Measurements from ENCODE around the gene PHTF2. TPM values are rescaled to one million over a fixed set of nuclear protein-coding genes. Genes with fewer than 3 reads are reported as not detected.

Gene PHTF2
- total RNA-seq, 1 donor from 2014 or later = 38.6 TPM

GRCh38 chr7:77838929-77839491 is 40.4 kb downstream of the PHTF2 start:
- Histone ChIP-seq H3K4me2 (no peak overlapping the region), H3K4me3 (no peak overlapping the region), H2AFZ (replicated peaks) (no peak overlapping the region), H3K9ac (no peak overlapping the region), H3K27me3 (no peaks in the 10 kb centered on the region), H3K4me1 (peaks cover 3% of the 10 kb centered on the region), H3K9me3 (ENCODE audit: low read depth) (no peaks in the 10 kb centered on the region), H3K27ac (no peak overlapping the region), H3F3A (ENCODE audit: low read depth) (no peaks in the 10 kb centered on the region), H4K20me1 (ENCODE audit: low read depth) (peaks cover 2% of the 10 kb centered on the region), H3K79me2 (ENCODE audit: low read depth) (peaks cover 4% of the 10 kb centered on the region), H3K36me3 (no peaks in the 10 kb centered on the region)
- no peak for TF ChIP-seq CTCF (IDR thresholded peaks at IDR 0.05)
- TF ChIP-seq EZH2phosphoT487 (IDR thresholded peaks at IDR 0.05) = no peak
- no peak for TF ChIP-seq EZH2 (IDR thresholded peaks at IDR 0.05)
- peaks cover 2% of the 10 kb centered on the region for H3K9me3 Mint-ChIP-seq
- DNase-seq (ENCODE audit: low spot score) = peak; percentile 36
- H3K4me3 Mint-ChIP-seq = no peak overlapping the region
- H3K27ac Mint-ChIP-seq = no peak overlapping the region
- H3K4me1 Mint-ChIP-seq = peaks cover 4% of the 10 kb centered on the region
- no peaks in the 10 kb centered on the region for H3K27me3 Mint-ChIP-seq (ENCODE audit: insufficient read depth, low read depth)
- H3K36me3 Mint-ChIP-seq = no peaks in the 10 kb centered on the region

DNA sequence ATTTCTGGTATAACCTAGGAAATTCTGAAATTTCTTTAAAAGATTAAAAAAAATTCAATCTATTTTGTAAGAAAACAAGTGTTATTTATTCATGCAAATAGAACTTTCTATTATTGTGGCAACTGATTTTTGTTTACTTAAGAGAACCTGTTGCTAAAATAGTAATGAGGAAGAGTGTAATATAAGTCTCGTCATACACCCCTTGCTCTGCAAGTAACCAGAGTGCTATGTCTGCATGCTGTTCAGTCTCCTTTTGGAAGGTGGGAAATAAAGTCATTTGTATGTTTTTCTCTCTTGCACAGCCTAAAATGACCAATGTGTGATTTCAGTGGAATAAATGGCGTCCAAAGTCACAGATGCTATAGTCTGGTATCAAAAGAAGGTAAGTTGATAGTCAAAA is 41.3 kb downstream of the PHTF2 start:
- Histone ChIP-seq H3K4me1 (peaks cover 3% of the 10 kb centered on the region), H3K9me3 (ENCODE audit: low read depth) (no peaks in the 10 kb centered on the region), H3K4me2 (no peak overlapping the region), H3K36me3 (no peaks in the 10 kb centered on the region), H3K9ac (no peak overlapping the region), H3K79me2 (ENCODE audit: low read depth) (peaks cover 4% of the 10 kb centered on the region), H2AFZ (replicated peaks) (no peak overlapping the region), H3K4me3 (no peak overlapping the region), H3K27me3 (no peaks in the 10 kb centered on the region), H3K27ac (no peak overlapping the region), H3F3A (ENCODE audit: low read depth) (no peaks in the 10 kb centered on the region), H4K20me1 (ENCODE audit: low read depth) (peaks cover 2% of the 10 kb centered on the region)
- H3K9me3 Mint-ChIP-seq = peaks cover 2% of the 10 kb centered on the region
- no peak for DNase-seq (ENCODE audit: low spot score)
- no peaks in the 10 kb centered on the region for H3K36me3 Mint-ChIP-seq
- no peaks in the 10 kb centered on the region for H3K27me3 Mint-ChIP-seq (ENCODE audit: insufficient read depth, low read depth)
- H3K4me3 Mint-ChIP-seq = no peak overlapping the region
- peaks cover 4% of the 10 kb centered on the region for H3K4me1 Mint-ChIP-seq
- TF ChIP-seq EZH2phosphoT487 (IDR thresholded peaks at IDR 0.05) (no peak), CTCF (IDR thresholded peaks at IDR 0.05) (no peak), EZH2 (IDR thresholded peaks at IDR 0.05) (no peak)
- no peak overlapping the region for H3K27ac Mint-ChIP-seq

GRCh38 chr7:77843194-77843593 is 44.6 kb downstream of the PHTF2 start:
- Histone ChIP-seq H3K27me3 (no peaks in the 10 kb centered on the region), H3K9me3 (ENCODE audit: low read depth) (no peaks in the 10 kb centered on the region), H3K4me3 (no peak overlapping the region), H3K4me1 (peaks cover 3% of the 10 kb centered on the region), H3K79me2 (ENCODE audit: low read depth) (no peaks in the 10 kb centered on the region), H3K36me3 (no peaks in the 10 kb centered on the region), H2AFZ (replicated peaks) (no peak overlapping the region), H3K4me2 (no peak overlapping the region), H3F3A (ENCODE audit: low read depth) (no peaks in the 10 kb centered on the region), H3K27ac (no peak overlapping the region), H4K20me1 (ENCODE audit: low read depth) (no peaks in the 10 kb centered on the region), H3K9ac (no peak overlapping the region)
- Mint-ChIP-seq H3K4me3 (no peak overlapping the region), H3K27ac (no peak overlapping the region), H3K9me3 (no peaks in the 10 kb centered on the region), H3K27me3 (ENCODE audit: insufficient read depth, low read depth) (no peaks in the 10 kb centered on the region), H3K4me1 (no peaks in the 10 kb centered on the region), H3K36me3 (no peaks in the 10 kb centered on the region)
- TF ChIP-seq EZH2 (IDR thresholded peaks at IDR 0.05) (no peak), EZH2phosphoT487 (IDR thresholded peaks at IDR 0.05) (no peak), CTCF (IDR thresholded peaks at IDR 0.05) (no peak)
- DNase-seq (ENCODE audit: low spot score) = no peak
